Hindlimb muscle (tissue), 1 donor: ENCODE data around the gene PLEKHH2. TPM values are rescaled to one million over a fixed set of nuclear protein-coding genes. Genes with fewer than 3 reads are reported as not detected.

ENCODE experiments used
- DNase-seq: peaks from one replicate; pipeline ENCODE4 v3.0.0-alpha.2; 2013
- polyA plus RNA-seq: library from polyadenylated mRNA; unstranded; fragments of 120-200 nt; gene quantifications from one replicate; pipeline ENCODE4 v1.2.1, GENCODE V29; 2013; ENCODE audit not compliant: insufficient read length

PLEKHH2 gene
- polyA plus RNA-seq, 1 donor, result 5.6 TPM

- DNase-seq, result no peak
Observed at GRCh38 chr2:43764086-43764705, 127.1 kb downstream of the PLEKHH2 start.

GRCh38 chr2:43766006-43766405 is 128.9 kb downstream of the PLEKHH2 start:
- no peak for DNase-seq

GRCh38 chr2:43773876-43774613 is 137.0 kb downstream of the PLEKHH2 start, which contains the start of gene DYNC2LI1:
DYNC2LI1 (plus strand) TSS chr2:43774039; CDS start chr2:43774139, 100 bp downstream.
- DNase-seq, result peak; percentile 94

GRCh38 chr2:43774617-43775016 is 137.6 kb downstream of the PLEKHH2 start:
- DNase-seq, result no peak

DNA sequence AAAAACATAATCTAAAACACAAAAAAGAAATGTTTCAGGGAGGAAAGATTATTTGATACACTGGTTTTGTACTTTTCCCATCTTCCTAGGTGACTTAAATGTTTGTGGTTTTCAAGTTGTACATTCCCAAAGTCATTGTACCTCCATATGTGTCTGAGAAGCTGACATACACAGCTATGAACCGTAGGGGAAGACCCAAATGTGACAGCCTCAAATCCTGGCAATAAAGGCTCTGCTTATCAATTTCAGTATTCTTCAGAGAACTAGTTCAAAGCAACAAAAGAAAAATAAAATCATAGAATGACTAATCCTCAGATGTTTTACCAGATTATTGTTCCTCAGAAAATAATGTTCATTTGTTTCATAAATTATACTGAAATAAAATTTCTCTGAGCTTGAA is 139.3 kb downstream of the PLEKHH2 start:
- DNase-seq, result no peak

GRCh38 chr2:43777306-43777926 is 140.4 kb downstream of the PLEKHH2 start:
- DNase-seq, result no peak

DNA sequence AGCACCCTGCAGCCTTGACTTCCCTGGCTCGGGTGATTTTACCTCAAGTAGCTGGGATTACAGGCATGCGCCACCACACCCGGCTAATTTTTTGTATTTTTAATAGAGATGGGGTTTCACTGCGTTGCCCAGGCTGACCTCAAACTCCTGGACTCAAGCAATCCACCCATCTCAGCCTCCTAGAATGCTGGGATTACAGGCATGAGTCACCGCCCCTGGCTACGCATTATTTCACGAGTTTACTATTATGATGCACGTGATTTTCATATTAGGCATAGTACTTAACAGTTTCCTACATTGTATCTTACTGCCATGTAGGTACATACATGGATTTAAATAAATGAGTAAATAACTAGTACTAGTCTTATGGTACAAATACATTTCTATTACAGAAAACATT is 141.2 kb downstream of the PLEKHH2 start:
- DNase-seq, result no peak

GRCh38 chr2:43787895-43788294 is 150.8 kb downstream of the PLEKHH2 start:
- DNase-seq, result no peak

GRCh38 chr2:43788646-43789045 is 151.6 kb downstream of the PLEKHH2 start:
- no peak for DNase-seq

DNA sequence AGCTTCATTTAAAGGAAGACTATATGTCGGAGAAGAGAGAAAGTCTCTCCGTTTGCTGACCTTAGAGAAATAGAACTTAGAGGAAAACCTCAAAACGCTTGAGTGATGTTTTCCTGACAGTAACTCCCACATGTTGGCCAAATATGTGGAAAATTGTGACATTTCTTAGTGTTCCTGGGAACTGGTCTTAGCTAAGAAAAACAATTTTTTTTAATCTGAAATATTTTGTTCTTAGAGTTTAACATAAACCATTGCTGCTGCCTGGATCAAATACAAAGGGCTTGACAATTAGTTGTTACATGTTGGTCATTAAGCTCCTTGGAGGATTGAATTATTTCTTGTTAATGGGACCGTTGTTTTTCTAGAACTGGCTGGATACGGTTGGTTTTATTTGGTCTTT is 153.1 kb downstream of the PLEKHH2 start:
- no peak for DNase-seq

GRCh38 chr2:43791035-43791765 is 154.1 kb downstream of the PLEKHH2 start:
- no peak for DNase-seq

- DNase-seq, result no peak
Observed at GRCh38 chr2:43792653-43793052, 155.6 kb downstream of the PLEKHH2 start.

- DNase-seq, result no peak
Observed at GRCh38 chr2:43794956-43795355, 157.9 kb downstream of the PLEKHH2 start.

DNA sequence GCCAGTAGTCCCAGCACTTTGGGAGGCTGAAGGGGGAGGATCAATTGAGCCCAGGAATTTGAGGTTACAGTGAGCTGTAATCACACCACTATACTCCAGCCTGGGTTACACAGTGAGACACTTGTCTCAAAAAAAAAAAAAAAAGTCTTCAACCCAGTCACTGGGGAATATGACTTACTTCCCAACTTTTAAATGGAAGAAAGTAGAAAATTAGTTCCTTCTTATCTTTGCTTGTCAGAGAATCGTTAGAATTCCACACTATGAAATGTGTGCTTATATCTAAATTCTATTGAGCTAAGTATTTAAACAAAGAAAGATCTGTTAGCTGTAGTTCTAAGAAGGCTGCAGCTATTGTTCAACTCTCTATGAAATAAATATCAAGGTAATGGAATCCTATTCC is 159.1 kb downstream of the PLEKHH2 start:
- no peak for DNase-seq

- no peak for DNase-seq
Observed at GRCh38 chr2:43798300-43798699, 161.2 kb downstream of the PLEKHH2 start.

DNA sequence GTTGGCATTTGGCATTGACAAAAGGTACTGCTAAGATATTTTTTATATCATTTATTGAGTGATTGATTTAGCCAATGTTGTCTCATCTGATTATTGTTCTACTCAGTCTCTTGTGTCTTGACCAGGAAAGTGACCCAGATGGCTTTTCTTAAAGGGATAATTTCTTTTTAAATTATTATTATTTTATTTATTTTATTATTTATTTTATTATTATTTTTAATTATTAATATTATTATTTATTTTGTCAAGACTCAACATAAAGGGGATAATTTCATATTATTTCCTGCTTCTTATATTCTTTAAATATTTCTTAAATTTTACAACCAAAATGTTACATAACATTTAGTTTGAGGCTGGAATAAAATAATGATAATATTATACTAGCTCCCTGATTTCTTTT is 163.8 kb downstream of the PLEKHH2 start:
- no peak for DNase-seq

- no peak for DNase-seq
Observed at GRCh38 chr2:43802135-43802534, 165.1 kb downstream of the PLEKHH2 start.

GRCh38 chr2:43803113-43803512 is 166.1 kb downstream of the PLEKHH2 start:
- no peak for DNase-seq

DNA sequence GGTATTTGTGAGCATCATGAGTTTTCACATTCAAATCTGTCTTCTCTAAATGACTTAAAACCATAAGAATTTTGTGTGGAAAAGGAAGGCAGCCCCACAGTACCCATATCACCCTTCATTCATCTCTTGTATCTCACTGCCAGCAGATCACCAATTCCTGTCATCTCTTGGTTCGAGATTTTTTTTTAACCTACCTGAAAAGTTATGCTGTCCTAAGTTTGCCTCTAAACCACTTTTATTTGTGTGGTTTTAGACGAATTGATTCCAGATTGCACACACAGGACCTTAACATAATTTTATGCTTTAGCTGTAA is 169.6 kb downstream of the PLEKHH2 start:
- DNase-seq, result no peak

DNA sequence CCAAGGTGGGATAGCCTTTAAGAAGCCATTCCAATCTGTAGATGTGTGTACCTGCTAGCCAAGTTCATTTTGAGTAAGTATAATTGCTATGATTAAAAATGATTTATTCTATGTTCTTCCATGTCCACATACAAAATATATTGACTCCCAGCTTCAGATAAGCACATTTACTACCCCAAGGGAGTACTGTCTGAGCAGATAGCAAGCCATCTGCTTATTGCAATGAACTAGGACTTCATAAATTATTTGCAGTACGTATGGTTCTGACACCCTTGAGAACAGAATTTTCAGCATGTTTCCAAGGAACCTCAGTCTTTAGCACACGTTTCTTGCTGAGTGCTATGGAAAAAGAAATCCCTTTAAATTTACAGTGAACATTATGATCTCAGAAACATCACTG is 173.4 kb downstream of the PLEKHH2 start:
- no peak for DNase-seq

DNA sequence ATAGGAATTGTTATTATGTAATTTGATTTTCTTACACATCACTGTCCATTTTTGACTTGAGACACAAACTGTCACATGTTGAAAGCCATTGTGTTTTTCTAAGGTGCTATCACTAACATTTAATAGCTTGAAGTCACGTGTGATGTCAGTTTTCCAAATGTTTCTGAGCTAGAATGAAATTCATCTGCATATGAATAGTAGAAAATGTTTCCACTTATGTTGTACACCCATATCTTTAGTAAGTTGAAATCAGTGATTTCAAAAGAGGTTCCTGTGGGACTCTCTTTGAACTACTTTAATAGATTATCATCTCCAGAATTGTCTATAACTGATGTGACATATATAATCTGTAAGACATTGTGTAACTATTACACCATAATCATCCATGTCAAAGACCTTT is 173.8 kb downstream of the PLEKHH2 start:
- DNase-seq, result no peak

GRCh38 chr2:43812006-43812405 is 174.9 kb downstream of the PLEKHH2 start:
- no peak for DNase-seq

- DNase-seq, result no peak
Observed at GRCh38 chr2:43812947-43813346, 175.9 kb downstream of the PLEKHH2 start.
